B cell (primary cell): ENCODE data around the gene TMEM42. TPM values are rescaled to one million over a fixed set of nuclear protein-coding genes. Genes with fewer than 3 reads are reported as not detected.

Experiments
- ATAC-seq: fragments of 200-7000 bp; cut with Tn5 transposase; one replicate; pipeline ENCODE4 v1.10.0; 2021; ENCODE audit warnings: low read depth, mild to moderate bottlenecking, moderate number of reproducible peaks, moderate library complexity
- CTCF ChIA-PET: fragments of 350-600 bp; sonication (Branson Sonifier 250); formaldehyde crosslinking; loops from one replicate; lab custom pipeline; 2021; ENCODE audit warnings: antibody characterized with exemption, inconsistent platforms; lab: Charles Lee
- POLR2A ChIA-PET: fragments of 350-600 bp; sonication (Branson Sonifier 250); formaldehyde crosslinking; loops from one replicate; lab custom pipeline; 2021; ENCODE audit warnings: antibody characterized with exemption; lab: Charles Lee
- DNase-seq: peaks from one replicate; pipeline ENCODE4 v3.0.0; 2013
- H2AFZ ChIP-seq: 2 replicates; pipeline ENCODE4 v1.6.1; 2012; ENCODE audit warnings: mild to moderate bottlenecking, low read depth, low read length; ENCODE audit not compliant: insufficient read depth, poor library complexity, severe bottlenecking
- H3K27ac ChIP-seq, 2 donors: 1 replicate in 1 of 2; 2 replicates in 1 of 2; pipeline ENCODE4 v1.5.1; 2012 to 2013; ENCODE audit warnings: low read length in 2 of 2, mild to moderate bottlenecking in 2 of 2, moderate library complexity in 1 of 2
- H3K27me3 ChIP-seq, 4 experiments: fragments of 200-600 bp in 1 of 4; sonication (generic) in 1 of 4; replicated peaks in 1 of 4; 1 replicate in 2 of 4; 2 replicates in 2 of 4; pipeline versions ENCODE4 v1.6.1 to v1.7.0; 2013 to 2016; ENCODE audit warnings: low read length in 3 of 4, mild to moderate bottlenecking in 2 of 4, mixed read lengths in 1 of 4, moderate library complexity in 1 of 4; ENCODE audit not compliant: insufficient read depth in 4 of 4, control insufficient read depth in 3 of 4; ENCODE audit errors: control extremely low read depth in 1 of 4
- H3K36me3 ChIP-seq, 2 experiments: replicated peaks in 1 of 2; 1 replicate in 1 of 2; 2 replicates in 1 of 2; pipeline versions ENCODE4 v1.6.1 to v1.7.1; 2013; ENCODE audit warnings: low read length in 1 of 2; ENCODE audit not compliant: insufficient read depth in 2 of 2, control insufficient read depth in 1 of 2; ENCODE audit errors: control extremely low read depth in 1 of 2, extremely low read depth in 1 of 2
- H3K4me1 ChIP-seq, 2 donors: fragments of 200-600 bp in 1 of 2; sonication (generic) in 1 of 2; 1 replicate in 1 of 2; 2 replicates in 1 of 2; pipeline versions ENCODE4 v1.5.1 to v1.6.1; 2013 to 2017; ENCODE audit warnings: low read length in 2 of 2; ENCODE audit not compliant: control insufficient read depth in 2 of 2, insufficient read depth in 2 of 2
- H3K4me2 ChIP-seq: replicated peaks from 2 replicates; pipeline ENCODE3; 2012; ENCODE audit warnings: mild to moderate bottlenecking, low read depth, low read length; ENCODE audit not compliant: poor library complexity, severe bottlenecking
- H3K4me3 ChIP-seq, 5 experiments: fragments of 200-600 bp in 1 of 5; sonication (generic) in 1 of 5; 1 replicate in 3 of 5; 2 replicates in 2 of 5; pipeline versions ENCODE4 v1.5.1 to v1.7.0; 2011 to 2016; ENCODE audit warnings: low read length in 4 of 5, mild to moderate bottlenecking in 4 of 5, low read depth in 2 of 5, control low read depth in 1 of 5, moderate library complexity in 1 of 5; ENCODE audit not compliant: insufficient read depth in 1 of 5; ENCODE audit errors: control extremely low read depth in 1 of 5, extremely low read depth in 1 of 5
- H3K79me2 ChIP-seq: fragments of 200-600 bp; sonication (generic); one replicate; pipeline ENCODE4 v1.6.0; 2016; ENCODE audit warnings: low read length; ENCODE audit not compliant: control insufficient read depth, insufficient read depth
- H3K9ac ChIP-seq: fragments of 200-600 bp; sonication (generic); 2 replicates; pipeline ENCODE4 v1.6.1; 2017; ENCODE audit warnings: mild to moderate bottlenecking, low read length, moderate library complexity
- H3K9me3 ChIP-seq, 3 donors: one replicate each; pipeline versions ENCODE4 v1.6.1 to v1.7.1; 2013; ENCODE audit warnings: low read length in 2 of 3; ENCODE audit not compliant: control insufficient read depth in 2 of 3, insufficient read depth in 1 of 3; ENCODE audit errors: control extremely low read depth in 1 of 3
- H4K20me1 ChIP-seq: 2 replicates; pipeline ENCODE4 v1.6.0; 2012; ENCODE audit warnings: mild to moderate bottlenecking, low read length; ENCODE audit not compliant: insufficient read depth, control insufficient read depth, poor library complexity, severe bottlenecking
- H3K27ac Mint-ChIP-seq: one replicate; pipeline ENCODE4 v1.8.0; 2021; ENCODE audit warnings: mixed read lengths
- H3K27me3 Mint-ChIP-seq: one replicate; pipeline ENCODE4 v1.8.0; 2021; ENCODE audit warnings: mixed read lengths
- H3K4me1 Mint-ChIP-seq: one replicate; pipeline ENCODE4 v1.8.0; 2021; ENCODE audit warnings: mixed read lengths
- H3K4me3 Mint-ChIP-seq: one replicate; pipeline ENCODE4 v1.8.0; 2021; ENCODE audit warnings: mixed read lengths
- H3K9me3 Mint-ChIP-seq: one replicate; pipeline ENCODE4 v1.8.0; 2022; ENCODE audit warnings: mixed read lengths; ENCODE audit not compliant: insufficient read depth
- CTCF ChIP-seq: fragments of 200-600 bp; IDR thresholded peaks from one replicate; pipeline ENCODE4 v1.8.0; 2022; ENCODE audit warnings: antibody characterized with exemption, mild to moderate bottlenecking
- EZH2 ChIP-seq: IDR thresholded peaks from 2 replicates; pipeline ENCODE4 v1.6.1; 2012; ENCODE audit warnings: borderline replicate concordance, low read depth, mild to moderate bottlenecking, moderate library complexity, low read length; ENCODE audit not compliant: insufficient read depth, poor library complexity, severe bottlenecking
- WGBS: methylation state at CpG from one replicate; pipeline ENCODE4 v1.1.5; 2013; ENCODE audit warnings: missing lambda C conversion rate; ENCODE audit not compliant: insufficient coverage; 5-methylcytosine and 5-hydroxymethylcytosine counted together
- intact Hi-C: fragments of 100-400 bp; cut with micrococcal nuclease; formaldehyde crosslinking; loops from one replicate; pipeline ENCODE4 v1.10.0; 2022
- polyA plus RNA-seq: library from polyadenylated mRNA; depleted of rRNA; stranded (reverse); fragments of >200 nt; gene quantifications from 2 replicates; pipeline ENCODE4 v1.2.3, GENCODE V29; 2012
- total RNA-seq, 2 donors: library from RNA; stranded (reverse); fragments of 120-200 nt in 1 of 2; gene quantifications; 1 replicate in 1 of 2; 2 replicates in 1 of 2; pipeline versions ENCODE4 v1.2.3 to v1.2.4, GENCODE V29; 2013 to 2022

Gene TMEM42
- total and polyA plus RNA-seq, 2 donors (not counting 1 experiment from before 2014, with no cell fraction given), result 22.6 to 32.4 TPM

DNA sequence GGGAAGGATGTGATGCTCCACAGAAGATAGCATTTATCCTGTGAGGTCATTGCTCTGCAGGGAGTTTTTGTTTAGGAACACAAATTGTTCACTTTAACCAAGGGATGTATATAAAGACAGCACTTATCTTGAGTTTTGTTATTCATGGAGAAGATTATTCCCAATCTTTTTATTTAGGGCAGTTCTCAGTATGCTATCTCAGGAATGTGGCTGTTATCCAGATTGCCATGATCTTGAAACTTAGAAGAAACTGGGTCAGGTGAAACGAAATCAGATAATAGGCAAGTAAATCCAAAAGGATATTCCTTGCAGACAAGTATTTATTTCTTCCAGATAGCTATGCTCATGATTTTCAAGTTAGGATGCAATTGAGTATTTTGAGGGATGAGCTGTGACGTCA lies 19.3 kb upstream of the TMEM42 start:
- TF ChIP-seq CTCF (no peak), EZH2 (no peak)
- H3K4me3 ChIP-seq, result no peak overlapping the region
- POLR2A ChIA-PET, result no interaction called here
- no peaks in the 10 kb centered on the region for H3K36me3 ChIP-seq
- CTCF ChIA-PET, result no interaction called here
- H3K4me2 ChIP-seq, result no peak overlapping the region
- H3K4me1 ChIP-seq, result no peaks in the 10 kb centered on the region
- no peak for ATAC-seq
- no peaks in the 10 kb centered on the region for H4K20me1 ChIP-seq
- peaks cover 1 to 8% (median 6%) of the 10 kb centered on the region in 3 donors for H3K9me3 ChIP-seq
- Mint-ChIP-seq H3K9me3 (peaks cover 2% of the 10 kb centered on the region), H3K4me1 (no peaks in the 10 kb centered on the region), H3K27ac (no peak overlapping the region), H3K4me3 (no peak overlapping the region), H3K27me3 (no peaks in the 10 kb centered on the region)
- no CpG with 5 or more reads among the region's 2 CpGs for WGBS
- no peak overlapping the region for H2AFZ ChIP-seq
- no peak overlapping the region for H3K27ac ChIP-seq
- DNase-seq, result no peak
- H3K9ac ChIP-seq, result no peak overlapping the region
- H3K27me3 ChIP-seq, result no peaks in the 10 kb centered on the region
- H3K79me2 ChIP-seq, result no peaks in the 10 kb centered on the region
- intact Hi-C loops, result no loop called here

DNA sequence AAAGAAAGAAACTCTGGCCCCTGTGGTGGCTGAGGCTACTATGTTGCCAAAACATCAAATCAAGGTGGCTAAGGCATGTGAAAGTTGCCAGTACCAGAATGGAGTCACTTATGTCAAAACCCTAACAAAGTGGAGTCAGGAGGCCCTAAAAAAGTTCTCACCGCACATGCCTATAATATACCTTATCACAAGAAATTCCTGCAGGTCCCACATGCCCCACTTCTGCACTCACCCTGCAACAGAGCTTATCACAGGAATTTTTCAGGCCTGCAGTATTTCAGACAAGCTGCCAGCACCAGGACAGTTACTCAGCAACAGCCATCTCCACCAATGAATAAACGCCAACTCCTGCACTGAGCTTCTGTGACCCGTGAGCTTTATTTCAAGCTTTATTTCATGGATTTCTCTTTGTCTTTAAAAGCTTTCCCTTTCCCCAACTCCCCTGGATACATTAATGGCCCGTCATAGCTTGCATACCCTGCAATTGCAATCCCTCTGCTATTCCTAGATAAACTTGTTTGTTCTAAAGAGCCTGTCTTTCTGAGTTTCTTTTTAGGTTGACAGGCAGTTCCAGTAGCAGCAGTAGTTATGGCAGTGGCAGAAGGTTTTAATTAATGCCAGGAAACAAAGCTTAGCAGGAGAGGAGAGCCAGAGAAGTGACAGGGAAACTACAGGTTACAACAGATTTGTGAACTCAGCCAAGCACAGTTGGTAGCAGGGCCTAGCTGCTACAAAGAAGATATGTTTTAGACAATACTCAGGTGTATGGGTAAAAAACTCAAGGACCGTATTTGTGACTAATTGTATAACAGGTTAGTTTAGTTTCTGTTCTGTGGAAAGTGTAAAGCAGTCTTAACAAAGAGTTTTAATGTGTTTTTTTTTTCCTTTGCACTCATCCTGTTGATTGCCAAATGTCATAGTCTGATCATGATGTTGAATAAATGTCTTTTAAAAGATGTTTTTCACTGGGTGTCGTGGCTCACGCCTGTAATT lies 15.9 kb upstream of the TMEM42 start:
- Histone ChIP-seq H3K9me3 (no peaks in the 10 kb centered on the region), H4K20me1 (no peaks in the 10 kb centered on the region), H3K36me3 (no peaks in the 10 kb centered on the region), H3K27me3 (no peaks in the 10 kb centered on the region), H3K79me2 (no peaks in the 10 kb centered on the region), H3K27ac (no peak overlapping the region), H2AFZ (no peak overlapping the region), H3K4me2 (no peak overlapping the region), H3K4me1 (peaks cover 0 to 4% of the 10 kb centered on the region in 2 donors), H3K4me3 (no peak overlapping the region), H3K9ac (no peak overlapping the region)
- Mint-ChIP-seq H3K4me1 (peaks cover 2% of the 10 kb centered on the region), H3K9me3 (no peaks in the 10 kb centered on the region), H3K27me3 (no peaks in the 10 kb centered on the region), H3K27ac (no peak overlapping the region), H3K4me3 (no peak overlapping the region)
- intact Hi-C loops, result no loop called here
- ChIA-PET POLR2A (no interaction called here), CTCF (interaction anchor here (0.6 kb wide), 1 partner anchor 11 kb away, joined by 4 read pairs; no protein-coding TSS in a partner anchor)
- no peak for ATAC-seq
- no peak for TF ChIP-seq EZH2
- no peak for TF ChIP-seq CTCF
- WGBS, result 97% methylated on average over 4 of the region's 7 CpGs
- DNase-seq, result no peak
